Karpas-422 (cell line): Measurements from ENCODE around the gene COPS9. TPM values are rescaled to one million over a fixed set of nuclear protein-coding genes. Genes with fewer than 3 reads are reported as not detected.

Experiments used
- DNase-seq: peaks from one replicate; pipeline ENCODE4 v3.0.0-alpha.2; 2015
- H2AFZ ChIP-seq: fragments of 200-600 bp; sonication (generic); 2 replicates; pipeline ENCODE4 v1.6.1; 2014; ENCODE audit warnings: antibody characterized with exemption, low read length, mixed read lengths
- H3K27ac ChIP-seq: fragments of 200-600 bp; sonication (generic); 2 replicates; pipeline ENCODE4 v1.5.1; 2014; ENCODE audit warnings: mild to moderate bottlenecking, low read length, moderate library complexity
- H3K27me3 ChIP-seq: fragments of 200-600 bp; sonication (generic); 2 replicates; pipeline ENCODE4 v1.6.1; 2014; ENCODE audit warnings: low read length, mixed read lengths
- H3K36me3 ChIP-seq: fragments of 200-600 bp; sonication (generic); 2 replicates; pipeline ENCODE4 v1.6.1; 2014; ENCODE audit warnings: low read length, mixed read lengths; ENCODE audit not compliant: insufficient read depth
- H3K4me1 ChIP-seq: fragments of 200-600 bp; sonication (generic); 2 replicates; pipeline ENCODE4 v1.6.1; 2014; ENCODE audit warnings: mild to moderate bottlenecking, low read length, mixed read lengths
- H3K4me2 ChIP-seq: fragments of 200-600 bp; sonication (generic); 2 replicates; pipeline ENCODE4 v1.6.1; 2014; ENCODE audit warnings: low read length, low read depth, mild to moderate bottlenecking; ENCODE audit not compliant: poor library complexity, severe bottlenecking
- H3K4me3 ChIP-seq: fragments of 200-600 bp; sonication (generic); 2 replicates; pipeline ENCODE4 v1.5.1; 2014; ENCODE audit warnings: mild to moderate bottlenecking, antibody characterized with exemption, low read length, mixed read lengths
- H3K79me2 ChIP-seq: fragments of 200-600 bp; sonication (generic); 2 replicates; pipeline ENCODE4 v1.6.1; 2014; ENCODE audit warnings: mild to moderate bottlenecking, low read length, mixed read lengths
- H3K9ac ChIP-seq: fragments of 200-600 bp; sonication (generic); 2 replicates; pipeline ENCODE4 v1.6.0; 2014; ENCODE audit warnings: low read length
- H3K9me2 ChIP-seq: fragments of 200-600 bp; sonication (generic), shearing (Covaris generic); replicated peaks from 2 replicates; pipeline ENCODE4 v1.6.0; 2014; ENCODE audit warnings: mild to moderate bottlenecking, low read length, moderate library complexity; ENCODE audit not compliant: insufficient read depth
- H3K9me3 ChIP-seq: fragments of 300-700, 200-600 bp; sonication (generic); 2 replicates; pipeline ENCODE4 v1.6.1; 2014; ENCODE audit warnings: low read length, mixed read lengths
- H4K20me1 ChIP-seq: fragments of 200-600 bp; sonication (generic); 2 replicates; pipeline ENCODE4 v1.6.1; 2014; ENCODE audit warnings: mild to moderate bottlenecking, antibody characterized with exemption, low read length, low read depth; ENCODE audit not compliant: insufficient read depth
- total RNA-seq: library from RNA; depleted of rRNA; stranded (reverse); fragments of >200 nt; shearing (Covaris generic); gene quantifications from 2 replicates; pipeline ENCODE4 v1.2.3, GENCODE V29; 2014; ENCODE audit warnings: low replicate concordance

COPS9 gene
- total RNA-seq, 1 experiment from 2014 or later = 214 TPM

GRCh38 chr2:240114233-240114632 lies 21.9 kb downstream of the COPS9 start:
- no peaks in the 10 kb centered on the region for H3K36me3 ChIP-seq
- H3K27ac ChIP-seq = no peak overlapping the region
- no peaks in the 10 kb centered on the region for H3K9me2 ChIP-seq
- no peaks in the 10 kb centered on the region for H3K4me1 ChIP-seq
- no peak overlapping the region for H3K4me2 ChIP-seq
- no peaks in the 10 kb centered on the region for H3K79me2 ChIP-seq
- H3K4me3 ChIP-seq = no peak overlapping the region
- H4K20me1 ChIP-seq = no peaks in the 10 kb centered on the region
- no peaks in the 10 kb centered on the region for H3K27me3 ChIP-seq
- H2AFZ ChIP-seq = no peak overlapping the region
- no peaks in the 10 kb centered on the region for H3K9me3 ChIP-seq
- no peak overlapping the region for H3K9ac ChIP-seq
- no peak for DNase-seq

- Histone ChIP-seq H3K9ac (no peak overlapping the region), H3K36me3 (no peaks in the 10 kb centered on the region), H4K20me1 (no peaks in the 10 kb centered on the region), H2AFZ (no peak overlapping the region), H3K79me2 (no peaks in the 10 kb centered on the region), H3K4me3 (no peak overlapping the region), H3K27me3 (no peaks in the 10 kb centered on the region), H3K9me2 (no peaks in the 10 kb centered on the region), H3K4me1 (no peaks in the 10 kb centered on the region), H3K27ac (no peak overlapping the region), H3K9me3 (no peaks in the 10 kb centered on the region), H3K4me2 (no peak overlapping the region)
- no peak for DNase-seq
Observed at GRCh38 chr2:240112914-240113690, 23.0 kb downstream of the COPS9 start.

- Histone ChIP-seq H3K36me3 (no peaks in the 10 kb centered on the region), H3K27me3 (no peaks in the 10 kb centered on the region), H3K4me1 (no peaks in the 10 kb centered on the region), H3K4me2 (no peak overlapping the region), H3K4me3 (no peak overlapping the region), H3K27ac (no peak overlapping the region), H3K9me3 (no peaks in the 10 kb centered on the region), H4K20me1 (no peaks in the 10 kb centered on the region), H2AFZ (no peak overlapping the region), H3K9ac (no peak overlapping the region), H3K79me2 (no peaks in the 10 kb centered on the region), H3K9me2 (no peaks in the 10 kb centered on the region)
- no peak for DNase-seq
Observed at GRCh38 chr2:240111253-240111652, 24.9 kb downstream of the COPS9 start.

- Histone ChIP-seq H3K4me2 (no peak overlapping the region), H3K9ac (no peak overlapping the region), H3K36me3 (no peaks in the 10 kb centered on the region), H4K20me1 (no peaks in the 10 kb centered on the region), H3K27ac (no peak overlapping the region), H3K79me2 (no peaks in the 10 kb centered on the region), H3K9me2 (no peaks in the 10 kb centered on the region), H3K9me3 (no peaks in the 10 kb centered on the region), H3K4me1 (no peaks in the 10 kb centered on the region), H3K27me3 (no peaks in the 10 kb centered on the region), H3K4me3 (no peak overlapping the region), H2AFZ (no peak overlapping the region)
- no peak for DNase-seq
Observed at GRCh38 chr2:240109386-240109785, 26.7 kb downstream of the COPS9 start.

- Histone ChIP-seq H3K9ac (no peak overlapping the region), H3K4me3 (no peak overlapping the region), H3K27ac (no peak overlapping the region), H3K9me2 (no peaks in the 10 kb centered on the region), H2AFZ (no peak overlapping the region), H3K79me2 (no peaks in the 10 kb centered on the region), H3K4me2 (no peak overlapping the region), H3K27me3 (no peaks in the 10 kb centered on the region), H3K4me1 (no peaks in the 10 kb centered on the region), H3K36me3 (no peaks in the 10 kb centered on the region), H4K20me1 (no peaks in the 10 kb centered on the region), H3K9me3 (no peaks in the 10 kb centered on the region)
- no peak for DNase-seq
Observed at GRCh38 chr2:240107477-240107796, 28.7 kb downstream of the COPS9 start.

GRCh38 chr2:240106765-240107476 lies 29.2 kb downstream of the COPS9 start:
- no peak overlapping the region for H3K4me2 ChIP-seq
- no peak overlapping the region for H3K4me3 ChIP-seq
- H3K9ac ChIP-seq = no peak overlapping the region
- H4K20me1 ChIP-seq = no peaks in the 10 kb centered on the region
- no peaks in the 10 kb centered on the region for H3K36me3 ChIP-seq
- H3K9me3 ChIP-seq = no peaks in the 10 kb centered on the region
- no peak overlapping the region for H2AFZ ChIP-seq
- no peaks in the 10 kb centered on the region for H3K9me2 ChIP-seq
- H3K27me3 ChIP-seq = no peaks in the 10 kb centered on the region
- H3K79me2 ChIP-seq = no peaks in the 10 kb centered on the region
- H3K27ac ChIP-seq = no peak overlapping the region
- DNase-seq = no peak
- H3K4me1 ChIP-seq = no peaks in the 10 kb centered on the region

GRCh38 chr2:240105982-240106381 lies 30.1 kb downstream of the COPS9 start:
- Histone ChIP-seq H3K36me3 (no peaks in the 10 kb centered on the region), H3K79me2 (no peaks in the 10 kb centered on the region)

GRCh38 chr2:240103136-240103535 lies 33.0 kb downstream of the COPS9 start:
- H3K79me2 ChIP-seq = no peaks in the 10 kb centered on the region
- H3K9me3 ChIP-seq = no peaks in the 10 kb centered on the region
- no peaks in the 10 kb centered on the region for H3K9me2 ChIP-seq
- no peaks in the 10 kb centered on the region for H3K27me3 ChIP-seq
- no peak overlapping the region for H3K4me3 ChIP-seq
- no peak overlapping the region for H3K4me2 ChIP-seq
- H4K20me1 ChIP-seq = no peaks in the 10 kb centered on the region
- H3K27ac ChIP-seq = no peak overlapping the region
- no peaks in the 10 kb centered on the region for H3K36me3 ChIP-seq
- no peak overlapping the region for H2AFZ ChIP-seq
- H3K9ac ChIP-seq = no peak overlapping the region
- DNase-seq = no peak
- no peaks in the 10 kb centered on the region for H3K4me1 ChIP-seq

More at GRCh38 chr2:240105982-240106381, 30.1 kb downstream of the COPS9 start:
- Histone ChIP-seq H3K9me2 (no peaks in the 10 kb centered on the region), H3K4me1 (no peaks in the 10 kb centered on the region), H3K9ac (no peak overlapping the region), H3K27me3 (no peaks in the 10 kb centered on the region), H4K20me1 (no peaks in the 10 kb centered on the region), H3K4me2 (no peak overlapping the region), H3K9me3 (no peaks in the 10 kb centered on the region), H3K27ac (no peak overlapping the region), H3K4me3 (no peak overlapping the region), H2AFZ (no peak overlapping the region)
- DNase-seq = no peak
